ENCODE results near the gene CYSLTR2. TPM values are rescaled to one million over a fixed set of nuclear protein-coding genes. Genes with fewer than 3 reads are reported as not detected.

The CYSLTR2 gene
- total RNA-seq, 2 donors from 2014 or later, result 0.10 to 0.80 TPM

- H3K27me3 ChIP-seq, result no peaks in the 10 kb centered on the region
- no peaks in the 10 kb centered on the region for H3K9me3 ChIP-seq
- no peak overlapping the region for H3K9ac ChIP-seq (ENCODE audit: low read depth in 2 of 2, low read length in 2 of 2)
- no peak for DNase-seq
- no peaks in the 10 kb centered on the region for H3K4me1 ChIP-seq
- intact Hi-C loops (cut with DNase I), result no loop called here
- H3K36me3 ChIP-seq, result no peaks in the 10 kb centered on the region
- TF ChIP-seq, protein P1, sequence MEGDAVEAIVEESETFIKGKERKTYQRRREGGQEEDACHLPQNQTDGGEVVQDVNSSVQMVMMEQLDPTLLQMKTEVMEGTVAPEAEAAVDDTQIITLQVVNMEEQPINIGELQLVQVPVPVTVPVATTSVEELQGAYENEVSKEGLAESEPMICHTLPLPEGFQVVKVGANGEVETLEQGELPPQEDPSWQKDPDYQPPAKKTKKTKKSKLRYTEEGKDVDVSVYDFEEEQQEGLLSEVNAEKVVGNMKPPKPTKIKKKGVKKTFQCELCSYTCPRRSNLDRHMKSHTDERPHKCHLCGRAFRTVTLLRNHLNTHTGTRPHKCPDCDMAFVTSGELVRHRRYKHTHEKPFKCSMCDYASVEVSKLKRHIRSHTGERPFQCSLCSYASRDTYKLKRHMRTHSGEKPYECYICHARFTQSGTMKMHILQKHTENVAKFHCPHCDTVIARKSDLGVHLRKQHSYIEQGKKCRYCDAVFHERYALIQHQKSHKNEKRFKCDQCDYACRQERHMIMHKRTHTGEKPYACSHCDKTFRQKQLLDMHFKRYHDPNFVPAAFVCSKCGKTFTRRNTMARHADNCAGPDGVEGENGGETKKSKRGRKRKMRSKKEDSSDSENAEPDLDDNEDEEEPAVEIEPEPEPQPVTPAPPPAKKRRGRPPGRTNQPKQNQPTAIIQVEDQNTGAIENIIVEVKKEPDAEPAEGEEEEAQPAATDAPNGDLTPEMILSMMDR (IDR thresholded peaks at IDR 0.05), result no peak
- no peak overlapping the region for H3K27ac ChIP-seq
- no peak overlapping the region for H3K4me3 ChIP-seq
Observed at GRCh38 chr13:48624858-48625257, 28.9 kb upstream of the CYSLTR2 start.

DNA sequence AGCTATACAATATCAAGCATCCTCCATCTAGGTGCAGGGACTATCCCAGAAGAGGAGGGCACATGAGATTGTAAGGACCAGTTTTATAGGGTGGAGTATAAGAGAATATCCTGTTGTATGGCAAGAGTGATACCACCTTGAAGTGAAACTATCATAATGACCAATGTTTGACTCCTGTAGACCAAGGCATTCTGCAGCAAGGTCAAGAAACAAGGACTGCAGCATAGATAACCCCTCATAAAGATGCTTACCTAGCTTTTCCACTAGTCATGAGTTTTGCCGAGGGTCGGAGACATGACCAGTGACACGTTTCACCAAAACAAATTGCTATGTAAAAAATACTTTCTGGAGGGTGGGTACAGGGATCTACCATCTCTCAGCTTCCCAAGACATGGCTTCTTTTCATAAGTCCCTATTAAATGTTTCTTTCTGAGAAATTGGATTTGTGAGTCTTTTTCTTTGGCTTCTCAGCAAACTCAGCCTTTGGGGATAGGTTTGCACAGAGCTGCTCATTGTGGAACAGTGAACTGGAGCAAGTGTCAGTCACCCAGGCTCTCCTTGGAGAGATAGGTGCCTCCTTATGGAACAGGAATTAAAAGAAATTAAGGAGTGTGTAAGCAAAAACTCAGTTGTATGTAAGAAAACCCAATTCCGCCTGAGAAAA lies 28.2 kb upstream of the CYSLTR2 start:
- Histone ChIP-seq H3K9me3 (no peaks in the 10 kb centered on the region), H3K27me3 (no peaks in the 10 kb centered on the region), H3K9ac (ENCODE audit: low read depth in 2 of 2, low read length in 2 of 2) (no peak overlapping the region), H3K4me3 (no peak overlapping the region), H3K27ac (no peak overlapping the region), H3K36me3 (no peaks in the 10 kb centered on the region), H3K4me1 (no peaks in the 10 kb centered on the region)
- TF ChIP-seq, protein P1 (IDR thresholded peaks at IDR 0.05), result no peak
- intact Hi-C loops (cut with DNase I), result no loop called here
- DNase-seq, result no peak

- H3K27ac ChIP-seq, result no peak overlapping the region
- H3K4me3 ChIP-seq, result no peak overlapping the region
- H3K9me3 ChIP-seq, result no peaks in the 10 kb centered on the region
- TF ChIP-seq, protein P1 (IDR thresholded peaks at IDR 0.05), result no peak
- H3K4me1 ChIP-seq, result no peaks in the 10 kb centered on the region
- H3K27me3 ChIP-seq, result no peaks in the 10 kb centered on the region
- H3K36me3 ChIP-seq, result no peaks in the 10 kb centered on the region
- intact Hi-C loops (cut with DNase I), result no loop called here
- H3K9ac ChIP-seq (ENCODE audit: low read depth in 2 of 2, low read length in 2 of 2), result no peak overlapping the region
- no peak for DNase-seq
Observed at GRCh38 chr13:48626077-48626449, 27.7 kb upstream of the CYSLTR2 start.

DNA sequence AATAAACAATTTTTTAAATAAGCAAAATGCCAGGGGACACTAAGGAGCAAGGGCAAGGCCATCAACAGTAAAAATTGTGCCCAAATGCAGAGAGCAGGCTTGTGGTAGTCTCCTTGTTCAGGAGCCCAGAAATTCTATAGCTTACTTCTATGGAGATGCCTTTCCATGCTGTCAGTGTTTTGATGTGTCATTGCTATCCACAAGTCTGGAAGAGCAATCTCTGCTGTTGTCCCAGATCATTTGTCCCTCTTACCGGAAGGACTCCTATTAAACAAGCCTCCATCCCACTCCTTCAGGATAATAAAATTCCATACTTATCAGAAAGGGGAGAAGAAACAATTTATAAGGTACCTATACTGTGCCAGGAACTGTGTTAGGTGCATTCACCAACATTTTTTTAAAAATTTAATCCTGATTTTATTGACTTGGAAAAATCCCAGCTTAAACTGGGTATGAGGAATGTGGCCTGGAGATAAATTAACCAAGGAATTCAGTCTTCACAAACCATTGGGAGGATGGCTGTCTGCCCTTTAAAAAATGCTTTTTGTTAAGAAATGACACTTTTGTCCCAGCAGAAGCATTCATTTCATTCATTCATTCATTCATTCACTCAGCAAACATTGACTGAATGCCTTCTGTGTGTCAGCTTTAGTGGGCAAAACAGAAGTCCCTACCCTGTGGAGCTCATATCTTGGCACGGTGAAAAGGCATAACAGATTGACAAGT lies 26.8 kb upstream of the CYSLTR2 start:
- intact Hi-C loops (cut with DNase I), result no loop called here
- H3K4me3 ChIP-seq, result no peak overlapping the region
- no peak for DNase-seq
- no peaks in the 10 kb centered on the region for H3K36me3 ChIP-seq
- TF ChIP-seq, protein P1 (IDR thresholded peaks at IDR 0.05), result no peak
- H3K4me1 ChIP-seq, result no peaks in the 10 kb centered on the region
- no peaks in the 10 kb centered on the region for H3K27me3 ChIP-seq
- H3K9ac ChIP-seq (ENCODE audit: low read depth in 2 of 2, low read length in 2 of 2), result no peak overlapping the region
- no peaks in the 10 kb centered on the region for H3K9me3 ChIP-seq
- H3K27ac ChIP-seq, result no peak overlapping the region

DNA sequence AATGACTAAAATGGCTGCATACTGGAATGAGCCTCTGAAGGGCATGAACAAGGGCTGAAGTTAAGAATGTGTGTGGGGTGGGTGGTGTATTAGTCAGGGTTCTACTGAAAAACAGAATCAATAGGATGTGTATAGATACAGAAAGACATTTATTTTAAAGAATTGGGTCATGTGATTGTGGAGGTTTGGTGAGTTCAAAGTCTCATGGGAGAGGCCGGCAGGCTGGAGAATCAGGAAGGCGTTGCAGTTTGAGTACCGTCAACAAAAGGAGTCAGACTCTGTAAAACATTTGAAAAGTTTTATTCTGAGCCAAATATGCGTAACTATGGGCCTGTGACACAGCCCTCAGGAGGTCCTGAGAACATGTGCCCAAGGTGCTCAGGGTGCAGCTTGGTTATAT lies 24.5 kb upstream of the CYSLTR2 start:
- DNase-seq, result peak; percentile 62
- TF ChIP-seq, protein P1 (IDR thresholded peaks at IDR 0.05), result no peak
- intact Hi-C loops (cut with DNase I), result no loop called here
- no peaks in the 10 kb centered on the region for H3K36me3 ChIP-seq
- H3K27me3 ChIP-seq, result no peaks in the 10 kb centered on the region
- peak overlapping the region; percentile 58 for H3K27ac ChIP-seq
- no peak overlapping the region for H3K9ac ChIP-seq (ENCODE audit: low read depth in 2 of 2, low read length in 2 of 2)
- H3K4me3 ChIP-seq, result no peak overlapping the region
- H3K9me3 ChIP-seq, result no peaks in the 10 kb centered on the region
- H3K4me1 ChIP-seq, result no peaks in the 10 kb centered on the region

Measured in colonic mucosa (tissue), 4 donors.